ENCODE results near the gene TAF5L. TPM values are rescaled to one million over a fixed set of nuclear protein-coding genes. Genes with fewer than 3 reads are reported as not detected.

Gene TAF5L
- total RNA-seq, 2 experiments from 2014 or later: 30.3 to 32.9 TPM

DNA sequence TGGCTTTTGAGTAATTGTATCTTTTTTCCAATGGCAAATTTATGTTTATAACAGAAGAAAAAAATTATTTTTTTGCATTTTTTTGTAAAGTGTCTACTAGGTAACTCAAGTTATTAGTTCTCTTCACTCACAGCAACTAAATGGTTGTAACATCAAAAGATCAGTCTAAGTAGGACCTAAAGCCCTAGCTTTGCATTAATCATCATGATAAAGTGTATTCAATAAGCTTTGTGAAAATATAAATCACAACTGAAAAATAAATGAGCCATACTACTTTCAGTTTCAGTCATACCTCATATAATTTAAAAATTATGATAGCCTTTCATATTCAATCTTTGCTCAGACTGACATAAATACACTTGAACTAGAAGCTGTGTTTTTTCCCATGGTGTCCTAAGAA, 6.9 kb downstream of the TAF5L start:
- Histone ChIP-seq H3K4me3 (ENCODE audit: low read depth, low read length, poor library complexity, severe bottlenecking) (no peak overlapping the region), H3K79me2 (ENCODE audit: insufficient read depth, low read depth, low read length) (peaks cover 89% of the 10 kb centered on the region), H3K9me3 (ENCODE audit: low read length) (no peaks in the 10 kb centered on the region), H3K4me2 (ENCODE audit: low read length) (no peak overlapping the region), H3K36me3 (ENCODE audit: insufficient read depth, low read length) (peaks cover 27% of the 10 kb centered on the region), H3K4me1 (ENCODE audit: insufficient read depth, low read length, poor library complexity, severe bottlenecking) (peaks cover 6% of the 10 kb centered on the region), H2AFZ (ENCODE audit: low read length) (no peak overlapping the region), H4K20me1 (ENCODE audit: insufficient read depth, low read length) (peaks cover 17% of the 10 kb centered on the region), H3K9me2 (ENCODE audit: insufficient read depth, low read length) (no peaks in the 10 kb centered on the region), H3K27ac (ENCODE audit: low read depth, low read length, poor library complexity, severe bottlenecking) (no peak overlapping the region)
- ChIA-PET CTCF (ENCODE audit: unreplicated experiment) (no interaction called here), POLR2A (interaction anchor here (0.6 to 1.4 kb wide), 2 partner anchors 43 to 58 kb away, joined by 3 to 6 read pairs; no protein-coding TSS in a partner anchor)
- no TSS peak for BruUV-seq (replicated peaks)
- no peak for TF ChIP-seq EZH2phosphoT487 (IDR thresholded peaks at IDR 0.05; ENCODE audit: borderline replicate concordance, low read depth, low read length)
- TF ChIP-seq, protein P1, sequence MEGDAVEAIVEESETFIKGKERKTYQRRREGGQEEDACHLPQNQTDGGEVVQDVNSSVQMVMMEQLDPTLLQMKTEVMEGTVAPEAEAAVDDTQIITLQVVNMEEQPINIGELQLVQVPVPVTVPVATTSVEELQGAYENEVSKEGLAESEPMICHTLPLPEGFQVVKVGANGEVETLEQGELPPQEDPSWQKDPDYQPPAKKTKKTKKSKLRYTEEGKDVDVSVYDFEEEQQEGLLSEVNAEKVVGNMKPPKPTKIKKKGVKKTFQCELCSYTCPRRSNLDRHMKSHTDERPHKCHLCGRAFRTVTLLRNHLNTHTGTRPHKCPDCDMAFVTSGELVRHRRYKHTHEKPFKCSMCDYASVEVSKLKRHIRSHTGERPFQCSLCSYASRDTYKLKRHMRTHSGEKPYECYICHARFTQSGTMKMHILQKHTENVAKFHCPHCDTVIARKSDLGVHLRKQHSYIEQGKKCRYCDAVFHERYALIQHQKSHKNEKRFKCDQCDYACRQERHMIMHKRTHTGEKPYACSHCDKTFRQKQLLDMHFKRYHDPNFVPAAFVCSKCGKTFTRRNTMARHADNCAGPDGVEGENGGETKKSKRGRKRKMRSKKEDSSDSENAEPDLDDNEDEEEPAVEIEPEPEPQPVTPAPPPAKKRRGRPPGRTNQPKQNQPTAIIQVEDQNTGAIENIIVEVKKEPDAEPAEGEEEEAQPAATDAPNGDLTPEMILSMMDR (conservative IDR thresholded peaks at IDR 0.05; ENCODE audit: low read length): no peak
- intact Hi-C loops (cut with micrococcal nuclease; ENCODE audit: unreplicated experiment): no loop called here
- DNase-seq (ENCODE audit: low spot score): no peak

DNA sequence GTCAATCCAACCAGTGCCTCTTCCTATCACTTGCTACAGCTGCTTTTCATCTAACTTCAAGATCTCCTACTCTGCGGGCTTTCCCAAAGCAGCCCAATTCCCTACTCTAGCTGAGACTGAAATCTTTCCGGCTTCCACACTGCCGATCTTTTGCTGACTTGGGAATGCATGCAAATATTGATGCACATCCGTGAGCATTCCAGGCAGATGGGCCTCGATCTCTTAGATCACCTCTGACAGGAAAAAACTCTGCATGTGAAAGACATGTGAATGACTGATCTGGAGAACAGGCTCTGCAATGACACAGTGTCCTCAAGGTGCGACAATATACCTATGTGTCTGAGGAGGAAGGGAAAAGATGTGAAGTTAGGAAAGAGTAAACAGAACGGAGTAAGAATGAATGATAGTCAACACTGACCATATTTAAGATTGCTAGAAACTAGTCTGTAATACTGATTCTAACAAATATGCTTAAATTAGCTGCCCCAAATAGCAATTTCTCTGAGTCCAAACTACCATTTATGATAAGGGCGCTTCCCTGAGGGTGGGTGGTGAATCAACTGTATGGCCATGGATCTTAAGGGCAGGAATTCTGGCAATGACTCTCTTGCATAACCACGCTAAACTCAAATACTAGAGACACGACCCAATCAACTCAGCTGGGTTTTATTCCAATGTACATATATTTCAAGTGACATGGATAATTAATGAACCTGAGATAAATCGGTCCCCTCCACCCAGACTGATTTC, 8.4 kb downstream of the TAF5L start:
- CTCF ChIA-PET (ENCODE audit: unreplicated experiment): no interaction called here
- intact Hi-C loops (cut with micrococcal nuclease; ENCODE audit: unreplicated experiment): no loop called here

More for the DNA sequence above, 8.4 kb downstream of the TAF5L start:
- Histone ChIP-seq H3K4me1 (ENCODE audit: insufficient read depth, low read length, poor library complexity, severe bottlenecking) (no peaks in the 10 kb centered on the region), H4K20me1 (ENCODE audit: insufficient read depth, low read length) (peaks cover 12% of the 10 kb centered on the region; the same call in 1 of the 2 replicates), H3K79me2 (ENCODE audit: insufficient read depth, low read depth, low read length) (peaks cover 74% of the 10 kb centered on the region), H3K4me2 (ENCODE audit: low read length) (no peak overlapping the region), H3K9me2 (ENCODE audit: insufficient read depth, low read length) (no peaks in the 10 kb centered on the region), H3K27ac (ENCODE audit: low read depth, low read length, poor library complexity, severe bottlenecking) (no peak overlapping the region), H3K9me3 (ENCODE audit: low read length) (no peaks in the 10 kb centered on the region), H3K36me3 (ENCODE audit: insufficient read depth, low read length) (peaks cover 37% of the 10 kb centered on the region), H3K4me3 (ENCODE audit: low read depth, low read length, poor library complexity, severe bottlenecking) (no peak overlapping the region), H2AFZ (ENCODE audit: low read length) (no peak overlapping the region)
- no peak for DNase-seq (ENCODE audit: low spot score)
- no TSS peak for BruUV-seq (replicated peaks)
- POLR2A ChIA-PET: interaction anchor here (0.6 kb wide), 1 partner anchor 58 kb away, joined by 3 read pairs; no protein-coding TSS in a partner anchor
- no peak for TF ChIP-seq EZH2phosphoT487 (IDR thresholded peaks at IDR 0.05; ENCODE audit: borderline replicate concordance, low read depth, low read length)
- TF ChIP-seq, protein P1 (conservative IDR thresholded peaks at IDR 0.05; ENCODE audit: low read length): no peak
